Endodermal cell (in vitro differentiated cells): ENCODE measurements around the gene SUSD6. TPM values are rescaled to one million over a fixed set of nuclear protein-coding genes. Genes with fewer than 3 reads are reported as not detected.

Experiments
- DNase-seq: peaks from one replicate; pipeline ENCODE4 v3.0.0-alpha.2; 2017
- H3K27ac ChIP-seq: 2 replicates; pipeline ENCODE4 v1.5.1; 2013; ENCODE audit warnings: mild to moderate bottlenecking, low read depth, low read length, moderate library complexity
- H3K27me3 ChIP-seq: 2 replicates; pipeline ENCODE4 v1.6.1; 2013; ENCODE audit warnings: mild to moderate bottlenecking, low read length, moderate library complexity; ENCODE audit not compliant: insufficient read depth, control insufficient read depth, poor library complexity, severe bottlenecking
- H3K36me3 ChIP-seq: 2 replicates; pipeline ENCODE4 v1.7.0; 2013; ENCODE audit warnings: mild to moderate bottlenecking, low read length, moderate library complexity; ENCODE audit not compliant: control insufficient read depth, insufficient read depth
- H3K4me1 ChIP-seq: one replicate; pipeline ENCODE4 v1.7.0; 2013; ENCODE audit warnings: low read length; ENCODE audit not compliant: control insufficient read depth, insufficient read depth
- H3K4me3 ChIP-seq: 2 replicates; pipeline ENCODE4 v1.5.1; 2013; ENCODE audit warnings: mild to moderate bottlenecking, low read length, moderate library complexity
- H3K9ac ChIP-seq: 2 replicates; pipeline ENCODE4 v1.6.1; 2013; ENCODE audit warnings: mild to moderate bottlenecking, low read length, moderate library complexity; ENCODE audit not compliant: poor library complexity, severe bottlenecking; ENCODE audit errors: extremely low read depth
- H3K9me3 ChIP-seq: 2 replicates; pipeline ENCODE4 v1.6.1; 2013; ENCODE audit warnings: mild to moderate bottlenecking, low read length, moderate library complexity; ENCODE audit not compliant: control insufficient read depth
- H3K27ac Mint-ChIP-seq: 2 replicates; pipeline ENCODE4 v1.8.0; 2020; ENCODE audit warnings: mixed read lengths
- H3K27me3 Mint-ChIP-seq: 2 replicates; pipeline ENCODE4 v1.8.0; 2021; ENCODE audit warnings: mild to moderate bottlenecking, mixed read lengths; ENCODE audit not compliant: insufficient read depth
- H3K36me3 Mint-ChIP-seq: 2 replicates; pipeline ENCODE4 v1.8.0; 2020; ENCODE audit warnings: low read depth, mixed read lengths
- H3K4me1 Mint-ChIP-seq: 2 replicates; pipeline ENCODE4 v1.8.0; 2020; ENCODE audit warnings: mixed read lengths
- H3K4me3 Mint-ChIP-seq: 2 replicates; pipeline ENCODE4 v1.8.0; 2020; ENCODE audit warnings: mild to moderate bottlenecking, moderate library complexity, mixed read lengths
- H3K9me3 Mint-ChIP-seq: 2 replicates; pipeline ENCODE4 v1.8.0; 2020; ENCODE audit warnings: mild to moderate bottlenecking, mixed read lengths
- CTCF ChIP-seq: fragments of 200-600 bp; sonication (generic); conservative IDR thresholded peaks from 2 replicates; pipeline ENCODE4 v1.5.0; 2021; ENCODE audit warnings: antibody characterized with exemption, mild to moderate bottlenecking
- WGBS, 2 experiments: methylation state at CpG; one replicate each; pipeline versions ENCODE4 v1.1.5 to v1.1.7; 2013; ENCODE audit warnings: missing lambda C conversion rate in 2 of 2, mixed read lengths in 1 of 2; ENCODE audit not compliant: insufficient coverage in 1 of 2, insufficient read length in 1 of 2; 5-methylcytosine and 5-hydroxymethylcytosine counted together
- total RNA-seq, 2 donors: library from RNA; stranded (reverse); fragmentation: NEBNext Ultra II Directional in 1 of 2; extraction: Animal tissue kit (Norgen Biotek cat#: 25700) in 1 of 2; gene quantifications; 2 replicates in 1 of 2; 3 replicates in 1 of 2; pipeline ENCODE4 v1.2.1, GENCODE V29; 2021

Gene SUSD6
- total RNA-seq, 2 donors from 2014 or later = 5.7 to 5.9 TPM

- no peak overlapping the region for H3K4me3 ChIP-seq
- no peaks in the 10 kb centered on the region for H3K27me3 Mint-ChIP-seq
- peaks cover 20% of the 10 kb centered on the region for H3K4me1 ChIP-seq
- H3K36me3 ChIP-seq = no peaks in the 10 kb centered on the region
- no peaks in the 10 kb centered on the region for H3K9me3 Mint-ChIP-seq
- no peak overlapping the region for H3K27ac Mint-ChIP-seq
- H3K4me1 Mint-ChIP-seq = peaks cover 50% of the 10 kb centered on the region
- H3K4me3 Mint-ChIP-seq = no peak overlapping the region
- no peak for DNase-seq
- H3K36me3 Mint-ChIP-seq = no peaks in the 10 kb centered on the region
- no peaks in the 10 kb centered on the region for H3K27me3 ChIP-seq
- no peak overlapping the region for H3K27ac ChIP-seq
- no peak overlapping the region for H3K9ac ChIP-seq
- no peak for TF ChIP-seq CTCF
- H3K9me3 ChIP-seq = no peaks in the 10 kb centered on the region
- 90 to 96% methylated on average over 4 to 7 of the region's 7 CpGs for WGBS, 2 experiments
These were observed 53.6 kb downstream of the SUSD6 start for GRCh38 chr14:69664865-69665526.

- Mint-ChIP-seq H3K27me3 (no peaks in the 10 kb centered on the region), H3K4me3 (no peak overlapping the region), H3K9me3 (no peaks in the 10 kb centered on the region), H3K4me1 (peaks cover 52% of the 10 kb centered on the region), H3K27ac (no peak overlapping the region), H3K36me3 (no peaks in the 10 kb centered on the region)
- Histone ChIP-seq H3K27me3 (no peaks in the 10 kb centered on the region), H3K9me3 (no peaks in the 10 kb centered on the region), H3K9ac (no peak overlapping the region), H3K27ac (no peak overlapping the region), H3K4me3 (no peak overlapping the region), H3K36me3 (no peaks in the 10 kb centered on the region), H3K4me1 (peaks cover 25% of the 10 kb centered on the region)
- DNase-seq = no peak
- no peak for TF ChIP-seq CTCF
- 86 to 100% methylated on average over 1 of the region's 1 CpG for WGBS, 2 experiments
These were observed 54.2 kb downstream of the SUSD6 start for GRCh38 chr14:69665631-69666030.

- TF ChIP-seq CTCF = no peak
- DNase-seq = no peak
- no peaks in the 10 kb centered on the region for H3K36me3 Mint-ChIP-seq
- peaks cover 52% of the 10 kb centered on the region for H3K4me1 Mint-ChIP-seq
- H3K4me3 Mint-ChIP-seq = no peak overlapping the region
- H3K9me3 ChIP-seq = no peaks in the 10 kb centered on the region
- H3K9ac ChIP-seq = no peak overlapping the region
- no peaks in the 10 kb centered on the region for H3K27me3 Mint-ChIP-seq
- peaks cover 26% of the 10 kb centered on the region for H3K4me1 ChIP-seq
- H3K9me3 Mint-ChIP-seq = no peaks in the 10 kb centered on the region
- no peak overlapping the region for H3K27ac ChIP-seq
- no peaks in the 10 kb centered on the region for H3K36me3 ChIP-seq
- H3K27ac Mint-ChIP-seq = no peak overlapping the region
- H3K4me3 ChIP-seq = no peak overlapping the region
- no peaks in the 10 kb centered on the region for H3K27me3 ChIP-seq
- WGBS, 2 experiments = 79 to 83% methylated on average over 2 of the region's 3 CpGs
These were observed 54.7 kb downstream of the SUSD6 start for GRCh38 chr14:69666112-69666511.
